Keratinocyte (primary cell): ENCODE measurements around the gene UGGT2. TPM values are rescaled to one million over a fixed set of nuclear protein-coding genes. Genes with fewer than 3 reads are reported as not detected.

Source experiments
- DNase-seq: peaks from one replicate; pipeline ENCODE4 v3.0.0-alpha.2; 2011; ENCODE audit warnings: low read depth, missing footprints, low spot score
- FAIRE-seq: peaks from 2 replicates; lab custom pipeline; 2011; peaks lifted over from hg19 to GRCh38; lab: Jason Lieb, UNC
- H2AFZ ChIP-seq: 2 replicates; pipeline ENCODE4 v1.6.0; 2012; ENCODE audit warnings: low read length, control low read depth, inconsistent platforms; ENCODE audit not compliant: control insufficient read depth
- H3K27ac ChIP-seq: 2 replicates; pipeline ENCODE4 v1.5.1; 2011; ENCODE audit warnings: low read length; ENCODE audit not compliant: control insufficient read depth, insufficient read depth
- H3K27me3 ChIP-seq: 3 replicates; pipeline ENCODE4 v1.6.0; 2011; ENCODE audit warnings: low read length; ENCODE audit not compliant: control insufficient read depth, insufficient read depth; ENCODE audit errors: extremely low read depth
- H3K36me3 ChIP-seq, 2 experiments: 2 replicates in 1 of 2; 3 replicates in 1 of 2; pipeline ENCODE4 v1.5.1; 2011; ENCODE audit warnings: low read length in 2 of 2, mild to moderate bottlenecking in 1 of 2; ENCODE audit not compliant: control insufficient read depth in 2 of 2, insufficient read depth in 2 of 2; ENCODE audit errors: extremely low read depth in 1 of 2
- H3K4me1 ChIP-seq: 3 replicates; pipeline ENCODE4 v1.5.1; 2011; ENCODE audit warnings: low read length; ENCODE audit not compliant: control insufficient read depth, insufficient read depth; ENCODE audit errors: extremely low read depth
- H3K4me2 ChIP-seq: 3 replicates; pipeline ENCODE4 v1.6.0; 2011; ENCODE audit warnings: low read depth, low read length; ENCODE audit not compliant: control insufficient read depth, insufficient read depth; ENCODE audit errors: extremely low read depth
- H3K4me3 ChIP-seq, 3 experiments: fragments of 200-600 bp in 1 of 3; sonication (generic) in 1 of 3; 2 replicates in 2 of 3; 3 replicates in 1 of 3; pipeline ENCODE4 v1.5.1; 2011 to 2016; ENCODE audit warnings: low read length in 3 of 3, mild to moderate bottlenecking in 3 of 3, control low read depth in 2 of 3, inconsistent platforms in 1 of 3, low read depth in 1 of 3, mixed read lengths in 1 of 3, mixed run types in 1 of 3, moderate library complexity in 1 of 3; ENCODE audit not compliant: control insufficient read depth in 2 of 3, insufficient read depth in 2 of 3; ENCODE audit errors: extremely low read depth in 1 of 3
- H3K79me2 ChIP-seq: 2 replicates; pipeline ENCODE4 v1.6.0; 2012; ENCODE audit warnings: low read length; ENCODE audit not compliant: control insufficient read depth, insufficient read depth
- H3K9ac ChIP-seq: 3 replicates; pipeline ENCODE4 v1.6.0; 2011; ENCODE audit warnings: low read length; ENCODE audit not compliant: control insufficient read depth, insufficient read depth; ENCODE audit errors: extremely low read depth
- H3K9me1 ChIP-seq: 3 replicates; pipeline ENCODE4 v1.6.0; 2011; ENCODE audit warnings: low read length; ENCODE audit not compliant: control insufficient read depth, insufficient read depth; ENCODE audit errors: extremely low read depth
- H3K9me3 ChIP-seq: 2 replicates; pipeline ENCODE4 v1.5.1; 2012; ENCODE audit warnings: low read depth, low read length; ENCODE audit not compliant: control insufficient read depth
- H4K20me1 ChIP-seq: 3 replicates; pipeline ENCODE4 v1.6.0; 2011; ENCODE audit warnings: low read length; ENCODE audit not compliant: control insufficient read depth, insufficient read depth; ENCODE audit errors: extremely low read depth
- EZH2 ChIP-seq: IDR thresholded peaks from one replicate; pipeline ENCODE4 v1.6.1; 2012; ENCODE audit warnings: inconsistent platforms, mild to moderate bottlenecking, low read length, moderate library complexity
- dilution Hi-C: fragments of 300-500 bp; cut with MboI; formaldehyde crosslinking; loops from one replicate; pipeline ENCODE4 v1.7.0; 2020; ENCODE audit warnings: low sequenced_read_pairs; ENCODE audit not compliant: extremely low pct_ligation_motif_present
- polyA plus RNA-seq, 5 experiments: library from polyadenylated mRNA; depleted of rRNA in 3 of 5; stranded (reverse) in 3 of 5; stranded (forward) in 1 of 5; unstranded in 1 of 5; fragments of >200 nt; gene quantifications; 1 replicate in 1 of 5; 2 replicates in 3 of 5; 3 replicates in 1 of 5; pipeline versions ENCODE4 v1.2.1 to v1.2.3, GENCODE V29; 2011 to 2012; ENCODE audit warnings: missing spikeins in 2 of 5, low read depth in 1 of 5, low replicate concordance in 1 of 5
- TF ChIP-seq, protein P1 (sequence below), 3 experiments: IDR thresholded peaks in 1 of 3; conservative IDR thresholded peaks in 1 of 3; optimal IDR thresholded peaks in 1 of 3; 2 replicates in 2 of 3; 3 replicates in 1 of 3; pipeline versions ENCODE3 to v1.5.1; 2011; ENCODE audit warnings: low read length in 3 of 3, mild to moderate bottlenecking in 3 of 3, moderate library complexity in 2 of 3, control low read depth in 1 of 3, inconsistent platforms in 1 of 3; ENCODE audit not compliant: insufficient read depth in 2 of 3; ENCODE audit errors: extremely low read depth in 1 of 3

The UGGT2 gene
- polyA plus RNA-seq, 1 donor (not counting 4 experiments of a cell fraction or from before 2014, with no cell fraction given), result 12.5 TPM

DNA sequence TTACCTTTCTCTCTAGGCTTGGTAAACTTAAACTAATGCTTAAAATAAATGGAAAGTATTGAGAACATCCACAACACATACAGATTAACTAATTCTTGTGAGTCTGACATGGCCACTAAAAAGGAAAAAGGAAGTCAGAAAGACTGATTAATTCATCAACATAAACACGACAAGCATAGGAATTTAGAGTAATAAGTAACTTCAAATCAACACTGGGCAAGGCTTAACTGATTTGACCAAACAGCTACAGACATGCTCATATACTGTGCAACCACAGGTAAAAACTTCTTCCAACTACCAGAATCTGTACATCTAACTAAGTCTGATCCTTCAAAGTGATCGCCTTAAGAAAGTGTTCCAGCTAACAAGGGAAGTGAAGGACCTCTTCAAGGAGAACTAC is 20.5 kb downstream of the UGGT2 start:
- TF ChIP-seq EZH2, result no peak
- TF ChIP-seq, protein P1, sequence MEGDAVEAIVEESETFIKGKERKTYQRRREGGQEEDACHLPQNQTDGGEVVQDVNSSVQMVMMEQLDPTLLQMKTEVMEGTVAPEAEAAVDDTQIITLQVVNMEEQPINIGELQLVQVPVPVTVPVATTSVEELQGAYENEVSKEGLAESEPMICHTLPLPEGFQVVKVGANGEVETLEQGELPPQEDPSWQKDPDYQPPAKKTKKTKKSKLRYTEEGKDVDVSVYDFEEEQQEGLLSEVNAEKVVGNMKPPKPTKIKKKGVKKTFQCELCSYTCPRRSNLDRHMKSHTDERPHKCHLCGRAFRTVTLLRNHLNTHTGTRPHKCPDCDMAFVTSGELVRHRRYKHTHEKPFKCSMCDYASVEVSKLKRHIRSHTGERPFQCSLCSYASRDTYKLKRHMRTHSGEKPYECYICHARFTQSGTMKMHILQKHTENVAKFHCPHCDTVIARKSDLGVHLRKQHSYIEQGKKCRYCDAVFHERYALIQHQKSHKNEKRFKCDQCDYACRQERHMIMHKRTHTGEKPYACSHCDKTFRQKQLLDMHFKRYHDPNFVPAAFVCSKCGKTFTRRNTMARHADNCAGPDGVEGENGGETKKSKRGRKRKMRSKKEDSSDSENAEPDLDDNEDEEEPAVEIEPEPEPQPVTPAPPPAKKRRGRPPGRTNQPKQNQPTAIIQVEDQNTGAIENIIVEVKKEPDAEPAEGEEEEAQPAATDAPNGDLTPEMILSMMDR (optimal IDR thresholded peaks at IDR 0.05 in 1 of 3, IDR thresholded peaks at IDR 0.05 in 1 of 3, conservative IDR thresholded peaks at IDR 0.05 in 1 of 3; ENCODE audit: extremely low read depth in 1 of 3, insufficient read depth in 2 of 3, low read length in 3 of 3), result no peak
- H3K27ac ChIP-seq, result no peak overlapping the region
- no peaks in the 10 kb centered on the region for H4K20me1 ChIP-seq
- dilution Hi-C loops, result no loop called here
- no peaks in the 10 kb centered on the region for H3K9me1 ChIP-seq
- no peaks in the 10 kb centered on the region for H3K36me3 ChIP-seq
- no peaks in the 10 kb centered on the region for H3K4me1 ChIP-seq
- H3K9ac ChIP-seq, result no peak overlapping the region
- FAIRE-seq, result no peak
- H3K27me3 ChIP-seq, result no peaks in the 10 kb centered on the region
- H2AFZ ChIP-seq, result no peak overlapping the region
- no peak overlapping the region for H3K4me3 ChIP-seq
- DNase-seq, result no peak
- H3K79me2 ChIP-seq, result peaks cover 35% of the 10 kb centered on the region
- no peaks in the 10 kb centered on the region for H3K9me3 ChIP-seq
- H3K4me2 ChIP-seq, result no peak overlapping the region

DNA sequence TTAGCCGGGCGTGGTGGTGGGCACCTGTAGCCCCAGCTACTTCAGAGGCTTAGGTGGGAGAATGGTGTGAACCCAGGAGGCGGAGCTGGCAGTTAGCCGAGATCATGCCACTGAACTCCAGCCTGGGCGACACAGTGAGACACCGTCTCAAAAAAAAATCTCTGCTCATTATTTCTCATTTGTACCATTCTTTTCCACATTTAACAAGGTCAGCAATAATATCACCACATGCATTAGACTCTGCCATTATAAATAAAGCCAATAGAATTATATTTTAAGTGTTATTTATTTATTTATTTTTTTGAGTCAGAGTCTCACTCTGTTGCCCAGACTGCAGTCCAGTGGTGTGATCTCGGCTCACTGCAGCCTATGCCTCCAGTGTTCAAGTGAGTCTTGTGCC is 24.2 kb downstream of the UGGT2 start:
- no peak for FAIRE-seq
- TF ChIP-seq, protein P1 (optimal IDR thresholded peaks at IDR 0.05 in 1 of 3, IDR thresholded peaks at IDR 0.05 in 1 of 3, conservative IDR thresholded peaks at IDR 0.05 in 1 of 3; ENCODE audit: extremely low read depth in 1 of 3, insufficient read depth in 2 of 3, low read length in 3 of 3), result no peak
- no peak for TF ChIP-seq EZH2
- H3K27me3 ChIP-seq, result no peaks in the 10 kb centered on the region

More for the DNA sequence above, 24.2 kb downstream of the UGGT2 start:
- no peak overlapping the region for H2AFZ ChIP-seq
- H3K79me2 ChIP-seq, result peaks cover 10% of the 10 kb centered on the region
- no peaks in the 10 kb centered on the region for H3K4me1 ChIP-seq
- no peaks in the 10 kb centered on the region for H3K36me3 ChIP-seq
- DNase-seq, result no peak
- H3K9me1 ChIP-seq, result no peaks in the 10 kb centered on the region
- H3K27ac ChIP-seq, result no peak overlapping the region
- no peak overlapping the region for H3K4me2 ChIP-seq
- no peaks in the 10 kb centered on the region for H4K20me1 ChIP-seq
- H3K9me3 ChIP-seq, result no peaks in the 10 kb centered on the region
- H3K4me3 ChIP-seq, result no peak overlapping the region
- H3K9ac ChIP-seq, result no peak overlapping the region
- dilution Hi-C loops, result no loop called here
